Measurements from ENCODE around the gene HSD17B2.
"Not testable (repeated sequence)": the region's sequence is repeated elsewhere in the genome, so short reads cannot be mapped to it uniquely, and the experiment has no call there.

Gene HSD17B2

GRCh38 chr16:82137822-82138167, 102.7 kb downstream of the HSD17B2 start:
- no peak for DNase-seq

GRCh38 chr16:82138478-82139285, 103.6 kb downstream of the HSD17B2 start:
- DNase-seq, result no peak

- DNase-seq, result not testable (repeated sequence)
Measured at GRCh38 chr16:82139286-82139571, 104.2 kb downstream of the HSD17B2 start.

GRCh38 chr16:82146556-82146955, 111.5 kb downstream of the HSD17B2 start:
- DNase-seq, result no peak

GRCh38 chr16:82146957-82147356, 111.9 kb downstream of the HSD17B2 start:
- DNase-seq, result no peak

- DNase-seq, result no peak
Measured at GRCh38 chr16:82147546-82147945, 112.5 kb downstream of the HSD17B2 start.
